ENCODE measurements around the gene PADI4.

DNA sequence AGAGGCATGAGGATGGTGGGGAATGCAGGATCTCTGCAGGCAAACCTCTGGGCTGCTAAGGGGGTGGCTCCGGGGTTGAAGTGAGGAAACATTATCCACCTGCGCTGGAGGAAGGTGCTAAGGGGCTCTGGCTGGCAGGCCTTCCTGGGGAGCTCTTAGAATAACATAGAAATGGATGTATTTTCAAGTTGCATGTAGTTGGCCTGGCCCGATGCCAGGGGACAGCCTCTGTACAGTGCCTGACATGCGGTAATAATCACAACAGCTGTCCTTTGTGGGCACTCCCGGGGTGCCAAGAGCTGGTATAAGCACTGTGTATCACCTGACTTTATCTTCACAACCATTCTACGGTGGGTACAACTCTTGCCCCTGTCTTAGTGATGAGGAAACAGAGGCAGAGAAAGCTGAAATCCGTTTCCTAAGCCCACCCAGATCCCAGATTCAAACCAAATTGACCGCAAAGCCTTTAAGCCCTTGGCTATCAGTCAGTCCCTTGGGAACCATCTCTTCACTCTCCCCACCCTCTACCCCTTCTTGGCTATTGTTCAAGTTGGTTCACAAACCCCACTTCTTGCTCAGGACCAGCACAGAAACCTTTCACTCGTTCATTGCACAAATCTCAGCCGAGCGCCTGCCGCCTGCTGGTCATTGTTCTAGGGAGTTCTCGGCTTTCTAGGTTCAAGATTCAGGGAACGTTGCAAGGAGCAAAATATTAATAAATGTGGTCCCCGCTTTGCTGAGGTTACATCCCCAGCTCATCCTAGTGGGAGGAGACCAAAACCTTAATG lies 30.9 kb downstream of the PADI4 start:
- TF ChIP-seq CTCF (conservative IDR thresholded peaks at IDR 0.05 in 1 of 2, IDR thresholded peaks at IDR 0.05 in 1 of 2; ENCODE audit: extremely low read depth in 1 of 2, insufficient read depth in 1 of 2, low read depth in 1 of 2, low read length in 2 of 2) = no peak
- TF ChIP-seq EZH2 (IDR thresholded peaks at IDR 0.05; ENCODE audit: borderline replicate concordance, low read length) = no peak

Data from mammary epithelial cell (primary cell).